GM21717 (cell line): ENCODE results near the gene CELF5.
"Not testable (repeated sequence)": the region's sequence is repeated elsewhere in the genome, so short reads cannot be mapped to it uniquely, and the experiment has no call there.

Source experiments
- ATAC-seq: cut with Tn5 transposase; IDR thresholded peaks from one replicate; pipeline ENCODE4 v1.9.1; 2021; ENCODE audit warnings: mild to moderate bottlenecking, moderate library complexity; ENCODE audit not compliant: unreplicated experiment

CELF5 gene

GRCh38 chr19:3189702-3190469 lies 34.6 kb upstream of the CELF5 start:
- no peak for ATAC-seq

- no peak for ATAC-seq
Observed at GRCh38 chr19:3190470-3190770, 34.0 kb upstream of the CELF5 start.

- ATAC-seq, result no peak
Observed at GRCh38 chr19:3190921-3191805, 33.3 kb upstream of the CELF5 start.

- not testable (repeated sequence) for ATAC-seq
Observed at GRCh38 chr19:3191806-3192104, 32.7 kb upstream of the CELF5 start.

- no peak for ATAC-seq
Observed at GRCh38 chr19:3192228-3192635, 32.2 kb upstream of the CELF5 start.

- ATAC-seq, result no peak
Observed at GRCh38 chr19:3192684-3193083, 31.8 kb upstream of the CELF5 start.

- no peak for ATAC-seq
Observed at GRCh38 chr19:3193256-3194105, 31.0 kb upstream of the CELF5 start.

- no peak for ATAC-seq
Observed at GRCh38 chr19:3194106-3195087, 30.1 kb upstream of the CELF5 start.

- no peak for ATAC-seq
Observed at GRCh38 chr19:3196064-3196932, 28.2 kb upstream of the CELF5 start.

GRCh38 chr19:3196933-3197205 lies 27.6 kb upstream of the CELF5 start:
- no peak for ATAC-seq

GRCh38 chr19:3198901-3199700 lies 25.4 kb upstream of the CELF5 start:
- no peak for ATAC-seq

GRCh38 chr19:3201072-3201700 lies 23.3 kb upstream of the CELF5 start:
- ATAC-seq, result no peak

- no peak for ATAC-seq
Observed at GRCh38 chr19:3201911-3202310, 22.6 kb upstream of the CELF5 start.

GRCh38 chr19:3202346-3202745 lies 22.1 kb upstream of the CELF5 start:
- no peak for ATAC-seq

GRCh38 chr19:3202895-3203294 lies 21.6 kb upstream of the CELF5 start:
- not testable (repeated sequence) for ATAC-seq

- no peak for ATAC-seq
Observed at GRCh38 chr19:3203805-3204645, 20.4 kb upstream of the CELF5 start.

GRCh38 chr19:3204646-3205275 lies 19.7 kb upstream of the CELF5 start:
- ATAC-seq, result no peak
